Lung (tissue), 12 donors: ENCODE measurements around the gene GLB1L. TPM values are rescaled to one million over a fixed set of nuclear protein-coding genes. Genes with fewer than 3 reads are reported as not detected.
"Not testable (repeated sequence)": the region's sequence is repeated elsewhere in the genome, so short reads cannot be mapped to it uniquely, and the experiment has no call there.

Experiments used
- ATAC-seq: fragments of 200-7000 bp; cut with Tn5 transposase; one replicate; pipeline ENCODE4 v1.9.1; 2020; ENCODE audit warnings: moderate number of reproducible peaks; ENCODE audit not compliant: insufficient read depth, low FRiP score
- DNase-seq, 3 donors: peaks; one replicate each; pipeline ENCODE4 v3.0.0-alpha.2; 2013 to 2017
- H3K27ac ChIP-seq, 2 donors: one replicate each; pipeline ENCODE4 v1.5.1; 2013; ENCODE audit warnings: mild to moderate bottlenecking in 2 of 2, moderate library complexity in 2 of 2, control low read depth in 1 of 2, inconsistent platforms in 1 of 2, low read depth in 1 of 2, low read length in 1 of 2
- H3K27me3 ChIP-seq, 3 donors: one replicate each; pipeline ENCODE4 v1.5.1; 2013; ENCODE audit warnings: low read length in 2 of 3; ENCODE audit not compliant: control insufficient read depth in 3 of 3, insufficient read depth in 3 of 3
- H3K36me3 ChIP-seq, 4 donors: one replicate each; pipeline ENCODE4 v1.5.1; 2013; ENCODE audit warnings: low read length in 4 of 4, mild to moderate bottlenecking in 1 of 4, moderate library complexity in 1 of 4; ENCODE audit not compliant: control insufficient read depth in 4 of 4, insufficient read depth in 4 of 4
- H3K4me1 ChIP-seq, 5 donors: one replicate each; pipeline ENCODE4 v1.5.1; 2013; ENCODE audit warnings: low read length in 5 of 5, mild to moderate bottlenecking in 2 of 5, moderate library complexity in 1 of 5; ENCODE audit not compliant: control insufficient read depth in 5 of 5, insufficient read depth in 5 of 5
- H3K4me3 ChIP-seq: one replicate; pipeline ENCODE4 v1.5.1; 2013; ENCODE audit warnings: mild to moderate bottlenecking, control low read depth, moderate library complexity
- H3K9ac ChIP-seq, 2 donors: one replicate each; pipeline ENCODE4 v1.5.1; 2013; ENCODE audit warnings: low read length in 2 of 2, control low read depth in 1 of 2; ENCODE audit not compliant: insufficient read depth in 1 of 2
- H3K9me3 ChIP-seq, 4 donors: one replicate each; pipeline ENCODE4 v1.5.1; 2013; ENCODE audit warnings: low read length in 3 of 4, mild to moderate bottlenecking in 1 of 4, moderate library complexity in 1 of 4; ENCODE audit not compliant: control insufficient read depth in 4 of 4, insufficient read depth in 3 of 4
- WGBS, 2 donors: extraction: QIAGEN DNeasy Blood & Tissue Kit; methylation state at CpG; one replicate each; pipeline ENCODE4 v1.1.7; 2013; 5-methylcytosine and 5-hydroxymethylcytosine counted together
- polyA plus RNA-seq, 2 donors: library from polyadenylated mRNA; stranded (reverse); fragments of 200-250 nt; gene quantifications; one replicate each; pipeline ENCODE4 v1.2.1, GENCODE V29; 2013
- total RNA-seq, 2 donors: library from RNA; depleted of rRNA in 1 of 2; stranded (reverse); fragments of >200 nt in 1 of 2; gene quantifications; one replicate each; pipeline ENCODE4 v1.2.1, GENCODE V29; 2014 to 2021
- TF ChIP-seq, protein P1 (sequence below): IDR thresholded peaks from 2 replicates; pipeline ENCODE4 v1.5.1; 2012; ENCODE audit warnings: mild to moderate bottlenecking; ENCODE audit errors: control extremely low read depth, extremely low read depth
- donor health status: control.
- donor health status: control.
- donor health status: Bipolar disorder and iron deficiency.
- donor health status: healthy.
- donor health status: DM: yes; HTN: yes; CAD: no.

The GLB1L gene
- total and polyA plus RNA-seq, 4 donors, result 7.5 to 18.7 (median 13.6) TPM

DNA sequence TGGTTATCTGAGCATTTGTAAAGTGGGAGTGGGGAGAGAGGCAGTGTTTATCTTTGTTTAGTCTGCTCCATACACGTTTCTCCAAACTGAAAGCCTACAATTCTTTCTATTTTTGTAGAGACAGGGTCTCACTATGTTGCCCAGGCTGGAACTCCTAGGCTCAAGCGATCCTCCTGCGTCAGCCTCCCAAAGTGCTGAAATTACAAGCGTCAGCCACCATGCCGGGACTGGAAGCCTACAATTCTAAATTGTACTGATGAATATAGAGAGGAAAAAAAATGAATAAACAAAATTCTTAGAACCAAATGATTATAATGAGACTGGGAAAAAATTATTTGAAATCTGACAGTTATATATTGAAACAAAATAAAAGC, 40.1 kb downstream of the GLB1L start:
- Histone ChIP-seq H3K4me3 (no peak overlapping the region), H3K9ac (no peak overlapping the region), H3K36me3 (peaks cover 3 to 15% (median 13%) of the 10 kb centered on the region in 4 donors), H3K9me3 (no peaks in the 10 kb centered on the region), H3K27ac (no peak overlapping the region), H3K27me3 (no peaks in the 10 kb centered on the region), H3K4me1 (peaks cover 0 to 22% (median 12%) of the 10 kb centered on the region in 5 donors)
- DNase-seq (no peak), ATAC-seq (no peak)
- TF ChIP-seq, protein P1, sequence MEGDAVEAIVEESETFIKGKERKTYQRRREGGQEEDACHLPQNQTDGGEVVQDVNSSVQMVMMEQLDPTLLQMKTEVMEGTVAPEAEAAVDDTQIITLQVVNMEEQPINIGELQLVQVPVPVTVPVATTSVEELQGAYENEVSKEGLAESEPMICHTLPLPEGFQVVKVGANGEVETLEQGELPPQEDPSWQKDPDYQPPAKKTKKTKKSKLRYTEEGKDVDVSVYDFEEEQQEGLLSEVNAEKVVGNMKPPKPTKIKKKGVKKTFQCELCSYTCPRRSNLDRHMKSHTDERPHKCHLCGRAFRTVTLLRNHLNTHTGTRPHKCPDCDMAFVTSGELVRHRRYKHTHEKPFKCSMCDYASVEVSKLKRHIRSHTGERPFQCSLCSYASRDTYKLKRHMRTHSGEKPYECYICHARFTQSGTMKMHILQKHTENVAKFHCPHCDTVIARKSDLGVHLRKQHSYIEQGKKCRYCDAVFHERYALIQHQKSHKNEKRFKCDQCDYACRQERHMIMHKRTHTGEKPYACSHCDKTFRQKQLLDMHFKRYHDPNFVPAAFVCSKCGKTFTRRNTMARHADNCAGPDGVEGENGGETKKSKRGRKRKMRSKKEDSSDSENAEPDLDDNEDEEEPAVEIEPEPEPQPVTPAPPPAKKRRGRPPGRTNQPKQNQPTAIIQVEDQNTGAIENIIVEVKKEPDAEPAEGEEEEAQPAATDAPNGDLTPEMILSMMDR, result no peak
- WGBS, 2 donors, result 86 to 91% methylated on average over 5 of the region's 5 CpGs

GRCh38 chr2:219204425-219205164, 40.6 kb downstream of the GLB1L start:
- no peak for ATAC-seq
- peaks cover 0 to 22% (median 12%) of the 10 kb centered on the region in 5 donors for H3K4me1 ChIP-seq
- TF ChIP-seq, protein P1, result no peak
- H3K27me3 ChIP-seq, result no peaks in the 10 kb centered on the region
- no peak overlapping the region for H3K4me3 ChIP-seq
- WGBS, 2 donors, result 91 to 95% methylated on average over 7 of the region's 7 CpGs
- no peaks in the 10 kb centered on the region for H3K9me3 ChIP-seq
- no peak overlapping the region for H3K27ac ChIP-seq
- H3K9ac ChIP-seq, result no peak overlapping the region
- DNase-seq, result no peak
- H3K36me3 ChIP-seq, result peaks cover 0 to 12% (median 10%) of the 10 kb centered on the region in 4 donors

GRCh38 chr2:219201331-219201730, 43.9 kb downstream of the GLB1L start:
- H3K36me3 ChIP-seq, H3K9ac ChIP-seq, DNase-seq, H3K27me3 ChIP-seq, H3K27ac ChIP-seq, H3K4me3 ChIP-seq, H3K4me1 ChIP-seq, H3K9me3 ChIP-seq, ATAC-seq: not testable (repeated sequence)
- 88% methylated on average over 16 to 21 of the region's 21 CpGs for WGBS, 2 donors

DNA sequence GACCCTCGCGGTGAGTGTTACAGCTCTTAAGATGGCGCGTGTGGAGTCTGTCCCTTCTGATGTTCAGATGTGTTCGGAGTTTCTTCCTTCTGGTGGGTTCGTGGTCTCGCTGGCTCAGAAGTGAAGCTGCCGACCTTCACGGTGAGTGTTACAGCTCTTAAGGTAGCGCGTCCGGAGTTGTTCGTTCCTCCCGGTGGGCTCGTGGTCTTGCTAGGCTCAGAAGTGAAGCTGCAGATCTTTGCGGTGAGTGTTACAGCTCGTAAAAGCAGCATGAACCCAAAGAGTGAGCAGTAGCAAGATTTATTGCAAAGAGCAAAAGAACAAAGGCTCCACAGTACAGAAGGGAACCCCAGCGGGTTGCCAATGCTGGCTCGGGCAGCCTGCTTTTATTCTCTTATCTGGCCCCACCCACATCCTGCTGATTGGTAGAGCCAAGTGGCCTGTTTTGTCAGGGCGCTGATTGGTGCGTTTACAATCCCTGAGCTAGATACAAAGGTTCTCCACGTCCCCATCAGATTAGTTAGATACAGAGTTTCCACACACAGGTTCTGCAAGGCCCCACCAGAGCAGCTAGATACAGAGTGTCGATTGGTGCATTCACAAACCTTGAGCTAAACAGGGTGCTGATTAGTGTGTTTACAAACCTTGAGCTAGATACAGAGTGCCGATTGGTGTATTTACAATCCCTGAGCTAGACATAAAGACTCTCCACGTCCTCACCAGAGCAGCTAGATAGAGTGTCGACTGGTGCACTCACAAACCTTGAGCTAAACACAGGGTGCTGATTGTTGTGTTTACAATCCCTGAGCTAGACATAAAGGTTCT, 44.5 kb downstream of the GLB1L start:
- not testable (repeated sequence) for ATAC-seq, H3K27ac ChIP-seq, DNase-seq, H3K4me1 ChIP-seq, H3K27me3 ChIP-seq, H3K9ac ChIP-seq, H3K4me3 ChIP-seq, H3K36me3 ChIP-seq, H3K9me3 ChIP-seq
- WGBS, 2 donors, result 85 to 86% methylated on average over 24 to 25 of the region's 26 CpGs
